ENCODE data around the gene ACAN. TPM values are rescaled to one million over a fixed set of nuclear protein-coding genes. Genes with fewer than 3 reads are reported as not detected.

ACAN gene
- total RNA-seq, 4 donors from 2014 or later = 0.60 to 11.4 (median 1.8) TPM

DNA sequence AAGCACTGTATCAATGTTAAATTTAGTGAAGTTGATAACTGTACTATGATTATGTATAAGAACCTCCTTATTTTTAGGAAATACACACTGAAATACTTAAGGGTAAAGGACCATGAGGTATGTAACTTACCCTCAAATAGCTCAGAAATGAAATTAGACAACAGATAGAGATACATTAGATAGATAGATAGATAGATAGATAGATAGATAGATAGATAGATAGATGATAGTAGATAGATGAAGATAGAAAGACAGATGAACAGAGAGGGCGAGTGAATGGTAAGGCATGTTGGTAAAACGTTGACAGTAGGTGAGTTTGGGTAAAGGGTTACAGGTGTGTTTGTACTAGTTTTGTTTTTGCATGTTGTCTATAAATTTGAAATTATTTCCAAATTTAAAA, 38.0 kb upstream of the ACAN start:
- H3K27me3 ChIP-seq = peaks cover 0 to 12% of the 10 kb centered on the region in 2 donors
- DNase-seq (ENCODE audit: low spot score in 2 of 2) = no peak
- no peak for TF ChIP-seq CTCF (IDR thresholded peaks at IDR 0.05)
- no peak for TF ChIP-seq POLR2A (IDR thresholded peaks at IDR 0.05)
- TF ChIP-seq EP300 (IDR thresholded peaks at IDR 0.05) = no peak
- 86 to 87% methylated on average over 2 of the region's 2 CpGs for WGBS, 2 donors
- peaks cover 0 to 7% (median 0%) of the 10 kb centered on the region in 4 donors for H3K4me1 ChIP-seq
- H3K36me3 ChIP-seq = no peaks in the 10 kb centered on the region
- no peak overlapping the region for H3K4me3 ChIP-seq
- H3K9me3 ChIP-seq = peaks cover 0 to 23% (median 0%) of the 10 kb centered on the region in 4 donors
- no peak overlapping the region for H3K27ac ChIP-seq

DNA sequence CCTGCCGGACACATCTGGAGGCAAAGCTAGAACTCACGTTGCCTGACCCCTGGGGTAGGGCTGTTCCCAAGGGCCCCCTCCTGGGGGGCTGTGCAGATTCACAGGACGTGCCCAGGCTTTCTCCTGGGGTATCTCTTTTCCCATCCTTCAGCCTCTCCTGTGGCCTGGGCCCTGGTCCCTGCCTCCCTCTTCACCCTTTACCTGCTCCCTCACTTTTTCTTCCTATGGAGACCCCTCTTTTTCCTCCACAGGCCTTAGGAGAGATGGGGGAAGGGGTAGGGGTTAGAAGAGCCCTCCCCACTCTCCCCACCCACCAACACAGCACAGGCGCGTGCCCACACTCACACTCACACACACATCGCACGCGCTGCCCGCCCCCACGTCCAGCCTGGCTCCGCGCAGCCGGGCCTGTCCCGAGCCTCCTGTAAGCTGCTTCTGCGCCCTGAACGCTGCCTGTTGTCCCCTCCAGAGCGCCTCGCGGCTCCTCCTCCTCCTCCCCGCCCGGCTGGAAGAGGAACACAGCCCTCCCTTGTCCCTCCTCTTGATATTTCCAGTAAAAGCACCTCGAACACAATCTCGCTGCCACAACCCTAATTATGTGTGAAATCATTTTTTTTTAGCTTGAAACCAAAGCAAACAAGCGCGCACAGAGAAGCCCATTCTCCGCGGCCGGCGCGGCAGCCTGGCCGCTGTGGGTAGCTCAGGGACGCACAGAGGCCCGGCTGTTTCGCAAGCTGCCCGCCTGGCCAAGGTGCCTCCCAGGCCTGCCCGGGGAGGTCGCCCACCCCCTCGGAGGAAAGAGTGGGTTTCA, 33.9 kb upstream of the ACAN start:
- Histone ChIP-seq H3K27me3 (peaks cover 0 to 12% of the 10 kb centered on the region in 2 donors), H3K4me3 (peak overlapping the region in 1 of 4 donors; percentile 31), H3K4me1 (peaks cover 0 to 7% (median 0%) of the 10 kb centered on the region in 4 donors), H3K27ac (peak overlapping the region in 2 of 4 donors; percentile 28 to 71), H3K9me3 (peaks cover 0 to 11% (median 0%) of the 10 kb centered on the region in 4 donors), H3K36me3 (no peaks in the 10 kb centered on the region)
- DNase-seq (ENCODE audit: low spot score in 2 of 2) = peak in 1 of 2 donors; percentile 37
- 5 to 6% methylated on average over 38 of the region's 38 CpGs for WGBS, 2 donors
- TF ChIP-seq EP300 (IDR thresholded peaks at IDR 0.05) (peak in 1 of 2 donors; percentile 30), CTCF (IDR thresholded peaks at IDR 0.05) (no peak)

- no peaks in the 10 kb centered on the region for H3K4me1 ChIP-seq
- H3K36me3 ChIP-seq = no peaks in the 10 kb centered on the region
- WGBS, 2 donors = 85 to 88% methylated on average over 4 of the region's 4 CpGs
- no peak for TF ChIP-seq EP300 (IDR thresholded peaks at IDR 0.05)
- TF ChIP-seq POLR2A (IDR thresholded peaks at IDR 0.05) = no peak
- TF ChIP-seq CTCF (IDR thresholded peaks at IDR 0.05) = no peak
- H3K4me3 ChIP-seq = no peak overlapping the region
- no peak for DNase-seq (ENCODE audit: low spot score in 2 of 2)
- peaks cover 0 to 22% (median 0%) of the 10 kb centered on the region in 4 donors for H3K9me3 ChIP-seq
- no peak overlapping the region for H3K27ac ChIP-seq
- H3K27me3 ChIP-seq = no peaks in the 10 kb centered on the region
Measured at GRCh38 chr15:88775776-88776175, 27.5 kb upstream of the ACAN start.

DNA sequence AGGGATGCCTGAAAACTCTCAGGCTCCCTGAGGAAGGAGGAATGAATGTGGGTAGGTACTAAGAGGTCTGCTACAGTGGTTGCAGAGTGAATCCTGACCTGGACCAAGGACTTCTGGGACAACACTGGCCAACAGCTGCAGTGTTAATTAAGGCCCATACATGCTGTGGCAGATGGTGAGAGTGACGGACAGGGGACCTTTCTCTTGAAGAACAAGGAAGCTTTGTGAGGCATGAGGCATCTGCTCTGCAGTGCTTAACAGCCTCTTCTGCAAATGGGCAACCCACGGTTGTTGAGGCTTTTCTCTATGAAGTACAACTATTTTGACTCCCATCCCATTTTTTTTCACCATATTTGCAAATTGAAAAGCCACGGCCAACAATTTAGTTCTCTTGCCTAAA, 26.6 kb upstream of the ACAN start:
- DNase-seq (ENCODE audit: low spot score in 2 of 2) = no peak
- H3K4me1 ChIP-seq = no peaks in the 10 kb centered on the region
- no peak overlapping the region for H3K27ac ChIP-seq
- peaks cover 0 to 22% (median 0%) of the 10 kb centered on the region in 4 donors for H3K9me3 ChIP-seq
- no peaks in the 10 kb centered on the region for H3K27me3 ChIP-seq
- WGBS, 2 donors = 33 to 38% methylated on average over 3 of the region's 3 CpGs
- no peak overlapping the region for H3K4me3 ChIP-seq
- TF ChIP-seq CTCF (IDR thresholded peaks at IDR 0.05) = no peak
- TF ChIP-seq POLR2A (IDR thresholded peaks at IDR 0.05) = no peak
- TF ChIP-seq EP300 (IDR thresholded peaks at IDR 0.05) = no peak
- no peaks in the 10 kb centered on the region for H3K36me3 ChIP-seq

DNA sequence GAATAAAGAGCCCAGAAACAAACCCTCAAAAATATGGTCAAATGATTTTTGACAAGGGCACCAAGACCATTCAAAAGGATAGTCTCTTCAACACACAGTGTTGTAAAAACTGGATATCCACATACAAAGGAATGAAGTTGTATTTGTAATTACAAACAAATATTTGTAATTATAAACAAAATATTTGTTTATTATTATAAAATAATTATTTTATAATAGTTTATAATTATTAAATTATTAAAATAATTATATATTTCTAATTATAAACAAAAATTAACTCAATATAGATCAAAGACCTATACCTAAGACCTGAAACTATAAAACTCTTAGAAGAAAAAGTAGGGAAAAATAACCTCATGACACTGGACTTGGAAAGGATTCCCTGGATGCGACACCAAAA, 23.3 kb upstream of the ACAN start:
- Histone ChIP-seq H3K36me3 (no peaks in the 10 kb centered on the region), H3K4me1 (no peaks in the 10 kb centered on the region), H3K4me3 (no peak overlapping the region), H3K27me3 (no peaks in the 10 kb centered on the region), H3K27ac (no peak overlapping the region), H3K9me3 (peaks cover 0 to 21% (median 0%) of the 10 kb centered on the region in 4 donors)
- no peak for TF ChIP-seq EP300 (IDR thresholded peaks at IDR 0.05)
- TF ChIP-seq POLR2A (IDR thresholded peaks at IDR 0.05) = no peak
- no peak for TF ChIP-seq CTCF (IDR thresholded peaks at IDR 0.05)
- DNase-seq (ENCODE audit: low spot score in 2 of 2) = no peak
- WGBS, 2 donors = 89 to 96% methylated on average over 1 of the region's 1 CpG

Data from tibial nerve (tissue), 4 donors.